CD4-positive, alpha-beta T cell (primary cell): ENCODE measurements around the gene IP6K3. TPM values are rescaled to one million over a fixed set of nuclear protein-coding genes. Genes with fewer than 3 reads are reported as not detected.

Experiments used
- ATAC-seq: fragments of 200-7000 bp; cut with Tn5 transposase; one replicate; pipeline ENCODE4 v1.10.0; 2022; ENCODE audit warnings: mild to moderate bottlenecking; ENCODE audit not compliant: poor library complexity
- CTCF ChIA-PET: fragments of 350-600 bp; sonication (Branson Sonifier 250); formaldehyde crosslinking; loops from one replicate; lab custom pipeline; 2021; ENCODE audit warnings: antibody characterized with exemption, inconsistent platforms; lab: Charles Lee
- POLR2A ChIA-PET: fragments of 350-600 bp; sonication (Branson Sonifier 250); formaldehyde crosslinking; loops from one replicate; lab custom pipeline; 2021; ENCODE audit warnings: antibody characterized with exemption, inconsistent platforms; lab: Charles Lee
- DNase-seq, 14 experiments: peaks; one replicate each; pipeline ENCODE4 v3.0.0-alpha.2; 2013 to 2020; ENCODE audit warnings: mixed read lengths in 2 of 14
- H3K27ac ChIP-seq, 2 donors: one replicate each; pipeline versions ENCODE4 v1.5.1 to v1.7.0; 2013; ENCODE audit warnings: low read length in 2 of 2, low read depth in 1 of 2, mild to moderate bottlenecking in 1 of 2
- H3K27me3 ChIP-seq, 2 experiments: 1 replicate in 1 of 2; 2 replicates in 1 of 2; pipeline versions ENCODE4 v1.6.1 to v1.7.0; 2013; ENCODE audit warnings: low read length in 2 of 2, control low read depth in 1 of 2, mild to moderate bottlenecking in 1 of 2, moderate library complexity in 1 of 2; ENCODE audit not compliant: insufficient read depth in 2 of 2, control insufficient read depth in 1 of 2
- H3K36me3 ChIP-seq: one replicate; pipeline ENCODE4 v1.6.1; 2013; ENCODE audit warnings: low read length, control low read depth; ENCODE audit not compliant: insufficient read depth
- H3K4me1 ChIP-seq: one replicate; pipeline ENCODE4 v1.6.1; 2013; ENCODE audit warnings: low read length, control low read depth; ENCODE audit not compliant: insufficient read depth
- H3K4me3 ChIP-seq: one replicate; pipeline ENCODE4 v1.5.1; 2013; ENCODE audit warnings: mild to moderate bottlenecking, low read length, moderate library complexity
- H3K9me3 ChIP-seq, 2 experiments: 1 replicate in 1 of 2; 2 replicates in 1 of 2; pipeline versions ENCODE4 v1.6.1 to v1.7.0; 2013; ENCODE audit warnings: low read length in 2 of 2, mild to moderate bottlenecking in 2 of 2, control low read depth in 1 of 2, moderate library complexity in 1 of 2; ENCODE audit not compliant: control insufficient read depth in 1 of 2, insufficient read depth in 1 of 2
- H3K27ac Mint-ChIP-seq: one replicate; pipeline ENCODE4 v1.8.0; 2020; ENCODE audit warnings: mixed read lengths
- H3K27me3 Mint-ChIP-seq: one replicate; pipeline ENCODE4 v1.8.0; 2021; ENCODE audit warnings: mixed read lengths
- H3K36me3 Mint-ChIP-seq: one replicate; pipeline ENCODE4 v1.8.0; 2021; ENCODE audit warnings: low read depth, mixed read lengths
- H3K4me1 Mint-ChIP-seq: one replicate; pipeline ENCODE4 v1.8.0; 2021; ENCODE audit warnings: low read depth, mixed read lengths
- H3K4me3 Mint-ChIP-seq: one replicate; pipeline ENCODE4 v1.8.0; 2020; ENCODE audit warnings: mild to moderate bottlenecking, mixed read lengths
- H3K9me3 Mint-ChIP-seq: one replicate; pipeline ENCODE4 v1.8.0; 2020; ENCODE audit warnings: mixed read lengths
- intact Hi-C, 2 experiments: fragments of 100-400 bp; cut with DNase I in 1 of 2; cut with micrococcal nuclease in 1 of 2; formaldehyde crosslinking; loops; one replicate each; pipeline versions ENCODE4 v1.15.1 to v1.9.0; 2023 to 2025; cut with DNase I, micrococcal nuclease
- total RNA-seq, 174 experiments: library from RNA in 2 of 174; stranded (reverse) in 2 of 174; gene quantifications; one replicate each; pipeline ENCODE4 v1.2.3 and lab custom pipeline; 2021 to 2026
- TF ChIP-seq, protein P1 (sequence below): fragments of 200-600 bp; IDR thresholded peaks from one replicate; pipeline ENCODE4 v1.8.0; 2022; ENCODE audit warnings: antibody characterized with exemption, mild to moderate bottlenecking

The IP6K3 gene
- total RNA-seq, 2 experiments from 2014 or later: not detected

- POLR2A ChIA-PET: no interaction called here
- no peak for ATAC-seq
Observed at GRCh38 chr6:33732817-33733708, 13.6 kb downstream of the IP6K3 start.

GRCh38 chr6:33732385-33732784 is 14.3 kb downstream of the IP6K3 start:
- no peak for ATAC-seq
- Mint-ChIP-seq H3K27me3 (no peaks in the 10 kb centered on the region), H3K4me3 (no peak overlapping the region), H3K4me1 (no peaks in the 10 kb centered on the region), H3K36me3 (no peaks in the 10 kb centered on the region), H3K9me3 (no peaks in the 10 kb centered on the region), H3K27ac (no peak overlapping the region)
- no peaks in the 10 kb centered on the region for H3K9me3 ChIP-seq
- ChIA-PET CTCF (no interaction called here), POLR2A (no interaction called here)
- H3K4me3 ChIP-seq: no peak overlapping the region
- no peak for DNase-seq
- H3K27ac ChIP-seq: no peak overlapping the region
- no peaks in the 10 kb centered on the region for H3K36me3 ChIP-seq
- H3K27me3 ChIP-seq: no peaks in the 10 kb centered on the region
- no peaks in the 10 kb centered on the region for H3K4me1 ChIP-seq
- TF ChIP-seq, protein P1, sequence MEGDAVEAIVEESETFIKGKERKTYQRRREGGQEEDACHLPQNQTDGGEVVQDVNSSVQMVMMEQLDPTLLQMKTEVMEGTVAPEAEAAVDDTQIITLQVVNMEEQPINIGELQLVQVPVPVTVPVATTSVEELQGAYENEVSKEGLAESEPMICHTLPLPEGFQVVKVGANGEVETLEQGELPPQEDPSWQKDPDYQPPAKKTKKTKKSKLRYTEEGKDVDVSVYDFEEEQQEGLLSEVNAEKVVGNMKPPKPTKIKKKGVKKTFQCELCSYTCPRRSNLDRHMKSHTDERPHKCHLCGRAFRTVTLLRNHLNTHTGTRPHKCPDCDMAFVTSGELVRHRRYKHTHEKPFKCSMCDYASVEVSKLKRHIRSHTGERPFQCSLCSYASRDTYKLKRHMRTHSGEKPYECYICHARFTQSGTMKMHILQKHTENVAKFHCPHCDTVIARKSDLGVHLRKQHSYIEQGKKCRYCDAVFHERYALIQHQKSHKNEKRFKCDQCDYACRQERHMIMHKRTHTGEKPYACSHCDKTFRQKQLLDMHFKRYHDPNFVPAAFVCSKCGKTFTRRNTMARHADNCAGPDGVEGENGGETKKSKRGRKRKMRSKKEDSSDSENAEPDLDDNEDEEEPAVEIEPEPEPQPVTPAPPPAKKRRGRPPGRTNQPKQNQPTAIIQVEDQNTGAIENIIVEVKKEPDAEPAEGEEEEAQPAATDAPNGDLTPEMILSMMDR: no peak
- intact Hi-C loops: loop anchor here in 1 of 2 experiments (10.0 kb wide), 1 partner anchor 1312 kb away; no protein-coding TSS in a partner anchor

More at GRCh38 chr6:33732817-33733708, 13.6 kb downstream of the IP6K3 start:
- H3K27me3 ChIP-seq: no peaks in the 10 kb centered on the region
- Mint-ChIP-seq H3K4me1 (no peaks in the 10 kb centered on the region), H3K36me3 (no peaks in the 10 kb centered on the region), H3K9me3 (no peaks in the 10 kb centered on the region), H3K4me3 (no peak overlapping the region), H3K27me3 (no peaks in the 10 kb centered on the region), H3K27ac (no peak overlapping the region)
- H3K9me3 ChIP-seq: no peaks in the 10 kb centered on the region
- TF ChIP-seq, protein P1: no peak
- CTCF ChIA-PET: no interaction called here
- DNase-seq: no peak
- no peak overlapping the region for H3K27ac ChIP-seq
- H3K4me1 ChIP-seq: no peaks in the 10 kb centered on the region
- intact Hi-C loops: loop anchor here in 1 of 2 experiments (10.0 kb wide), 1 partner anchor 1312 kb away; no protein-coding TSS in a partner anchor
- H3K36me3 ChIP-seq: no peaks in the 10 kb centered on the region
- no peak overlapping the region for H3K4me3 ChIP-seq

DNA sequence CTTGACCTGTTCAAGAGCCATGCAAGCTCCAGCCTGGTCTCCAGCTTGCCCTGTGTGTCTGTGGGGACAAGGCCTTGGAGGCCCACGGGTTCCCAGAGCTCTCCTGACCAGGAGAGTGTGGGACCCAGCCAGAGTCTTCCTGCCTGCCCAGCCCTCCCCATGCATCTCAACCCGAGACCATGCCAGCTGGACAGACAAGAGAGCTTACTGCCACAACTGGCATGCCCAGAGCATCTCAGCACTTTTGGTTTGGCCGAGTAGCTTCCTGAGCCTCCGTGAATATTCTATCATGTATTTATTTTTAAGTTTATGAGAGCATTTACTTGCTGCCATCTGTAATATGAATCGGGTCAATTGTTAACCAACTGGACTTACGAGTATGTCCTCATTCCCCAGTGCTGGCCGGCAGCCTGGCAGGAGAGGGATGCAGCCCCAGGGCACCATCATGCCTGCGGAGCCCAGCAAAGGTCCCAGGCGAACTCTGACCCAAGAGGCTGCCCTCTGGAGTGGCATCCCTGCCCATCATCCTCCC is 14.9 kb downstream of the IP6K3 start:
- intact Hi-C loops: loop anchor here in 1 of 2 experiments (10.0 kb wide), 1 partner anchor 1313 kb away; no protein-coding TSS in a partner anchor
- Mint-ChIP-seq H3K36me3 (no peaks in the 10 kb centered on the region), H3K27me3 (no peaks in the 10 kb centered on the region), H3K27ac (no peak overlapping the region), H3K4me1 (no peaks in the 10 kb centered on the region), H3K9me3 (no peaks in the 10 kb centered on the region), H3K4me3 (no peak overlapping the region)
- TF ChIP-seq, protein P1: no peak
- H3K4me3 ChIP-seq: no peak overlapping the region
- ATAC-seq: no peak
- no peaks in the 10 kb centered on the region for H3K4me1 ChIP-seq
- ChIA-PET CTCF (no interaction called here), POLR2A (no interaction called here)
- H3K9me3 ChIP-seq: no peaks in the 10 kb centered on the region
- no peaks in the 10 kb centered on the region for H3K27me3 ChIP-seq
- DNase-seq: no peak
- no peaks in the 10 kb centered on the region for H3K36me3 ChIP-seq
- no peak overlapping the region for H3K27ac ChIP-seq
